GM23248 (cell line): ENCODE data around the gene CDK8. TPM values are rescaled to one million over a fixed set of nuclear protein-coding genes. Genes with fewer than 3 reads are reported as not detected.

ENCODE experiments used
- DNase-seq: peaks from one replicate; pipeline ENCODE4 v3.0.0-alpha.2; 2015
- H2AFZ ChIP-seq: fragments of 200-600 bp; sonication (generic); 2 replicates; pipeline ENCODE4 v1.6.1; 2016; ENCODE audit warnings: antibody characterized with exemption
- H3F3A ChIP-seq: fragments of 200-600 bp; sonication (generic); 2 replicates; pipeline ENCODE4 v1.6.1; 2016; ENCODE audit warnings: mild to moderate bottlenecking, antibody characterized with exemption, mixed run types; ENCODE audit not compliant: insufficient read depth
- H3K27ac ChIP-seq: fragments of 200-600 bp; sonication (generic); 2 replicates; pipeline ENCODE4 v1.5.1; 2016; ENCODE audit warnings: mild to moderate bottlenecking
- H3K27me3 ChIP-seq: fragments of 200-600 bp; sonication (generic); replicated peaks from 2 replicates; pipeline ENCODE4 v1.6.1; 2016; ENCODE audit warnings: mild to moderate bottlenecking; ENCODE audit not compliant: insufficient read depth
- H3K36me3 ChIP-seq: fragments of 200-600 bp; sonication (generic); 2 replicates; pipeline ENCODE4 v1.6.1; 2016; ENCODE audit warnings: low read depth, mild to moderate bottlenecking
- H3K4me1 ChIP-seq: fragments of 200-600 bp; sonication (generic); 2 replicates; pipeline ENCODE4 v1.6.1; 2016; ENCODE audit warnings: mild to moderate bottlenecking; ENCODE audit not compliant: insufficient read depth
- H3K4me2 ChIP-seq: fragments of 200-600 bp; sonication (generic); one replicate; pipeline ENCODE4 v1.6.1; 2016; ENCODE audit warnings: mild to moderate bottlenecking; ENCODE audit not compliant: unreplicated experiment
- H3K4me3 ChIP-seq: fragments of 200-600 bp; sonication (generic); 2 replicates; pipeline ENCODE4 v1.5.1; 2016; ENCODE audit warnings: mild to moderate bottlenecking
- H3K79me2 ChIP-seq: fragments of 200-600 bp; sonication (generic); 2 replicates; pipeline ENCODE4 v1.6.1; 2016; ENCODE audit warnings: mild to moderate bottlenecking; ENCODE audit not compliant: insufficient read depth
- H3K9ac ChIP-seq: fragments of 200-600 bp; sonication (generic); 2 replicates; pipeline ENCODE4 v1.6.1; 2016; ENCODE audit warnings: mild to moderate bottlenecking
- H3K9me2 ChIP-seq: fragments of 200-600 bp; sonication (generic); 2 replicates; pipeline ENCODE4 v1.6.1; 2016; ENCODE audit warnings: mixed run types, mild to moderate bottlenecking, moderate library complexity; ENCODE audit not compliant: insufficient read depth
- H3K9me3 ChIP-seq: fragments of 200-600 bp; sonication (generic); one replicate; pipeline ENCODE4 v1.6.1; 2017; ENCODE audit warnings: low read depth
- H4K20me1 ChIP-seq: fragments of 200-600 bp; sonication (generic); 2 replicates; pipeline ENCODE4 v1.6.0; 2016; ENCODE audit not compliant: insufficient read depth
- EZH2 ChIP-seq: fragments of 200-600 bp; sonication (generic); IDR thresholded peaks from 2 replicates; pipeline ENCODE4 v1.6.1; 2018; ENCODE audit warnings: antibody characterized with exemption, mild to moderate bottlenecking; ENCODE audit not compliant: insufficient read depth, poor library complexity, severe bottlenecking
- EZH2phosphoT487 ChIP-seq: fragments of 200-600 bp; sonication (generic); IDR thresholded peaks from 2 replicates; pipeline ENCODE4 v1.6.1; 2018; ENCODE audit warnings: antibody characterized with exemption, moderate library complexity, mild to moderate bottlenecking, low read depth; ENCODE audit not compliant: insufficient read depth
- WGBS, 2 experiments: methylation state at CpG; one replicate each; pipeline ENCODE4 v1.1.6; 2015 to 2017; ENCODE audit warnings: low lambda C conversion rate in 2 of 2, low coverage in 1 of 2; ENCODE audit errors: missing lambda C conversion rate in 2 of 2; 5-methylcytosine and 5-hydroxymethylcytosine counted together
- in situ Hi-C: fragments of 300-500 bp; cut with MboI; formaldehyde crosslinking; loops from 2 replicates; pipeline ENCODE4 v1.15.0; 2020
- polyA plus RNA-seq: library from polyadenylated mRNA; unstranded; fragments of >200 nt; fragmentation: Nextera tagmentation; extraction: Ambion mirVana; gene quantifications from 2 replicates; pipeline ENCODE4 v1.2.1, GENCODE V29; 2016
- total RNA-seq: library from RNA; depleted of rRNA; stranded (reverse); fragments of >200 nt; shearing (Covaris generic); gene quantifications from 2 replicates; pipeline ENCODE4 v1.2.3, GENCODE V29; 2014

Gene CDK8
- total and polyA plus RNA-seq, 2 experiments from 2014 or later, result 5.1 to 11.9 TPM

DNA sequence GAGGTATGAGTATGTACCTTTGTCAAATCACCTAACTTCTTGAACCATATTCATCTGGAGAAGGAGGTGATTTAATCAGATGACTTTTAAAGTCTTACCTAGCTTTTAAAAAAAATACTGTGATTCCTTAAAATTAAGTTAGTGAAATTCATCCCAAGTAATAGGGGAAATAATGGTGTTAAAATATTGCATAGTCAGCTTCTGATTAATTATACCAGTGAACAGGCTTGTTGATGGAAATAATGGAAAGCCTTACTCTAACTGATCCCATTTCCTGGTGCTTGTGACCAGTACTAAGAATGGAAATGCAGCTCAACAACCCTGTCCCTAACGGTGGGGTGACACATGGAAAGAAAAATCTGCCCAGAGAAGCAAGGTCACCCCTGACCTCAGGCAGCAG, 130.7 kb downstream of the CDK8 start:
- 93 to 100% methylated on average over 1 of the region's 1 CpG for WGBS, 2 experiments
- H3K9ac ChIP-seq, result no peak overlapping the region
- no peak overlapping the region for H3K4me3 ChIP-seq
- in situ Hi-C loops, result no loop called here
- no peaks in the 10 kb centered on the region for H3K27me3 ChIP-seq
- no peak for TF ChIP-seq EZH2phosphoT487
- TF ChIP-seq EZH2, result no peak
- H3K27ac ChIP-seq, result no peak overlapping the region
- no peaks in the 10 kb centered on the region for H3K9me2 ChIP-seq
- no peaks in the 10 kb centered on the region for H3K4me1 ChIP-seq
- H4K20me1 ChIP-seq, result no peaks in the 10 kb centered on the region
- H3F3A ChIP-seq, result no peaks in the 10 kb centered on the region
- DNase-seq, result no peak
- no peaks in the 10 kb centered on the region for H3K9me3 ChIP-seq
- no peak overlapping the region for H3K4me2 ChIP-seq
- no peak overlapping the region for H2AFZ ChIP-seq
- no peaks in the 10 kb centered on the region for H3K79me2 ChIP-seq
- peaks cover 11% of the 10 kb centered on the region for H3K36me3 ChIP-seq

DNA sequence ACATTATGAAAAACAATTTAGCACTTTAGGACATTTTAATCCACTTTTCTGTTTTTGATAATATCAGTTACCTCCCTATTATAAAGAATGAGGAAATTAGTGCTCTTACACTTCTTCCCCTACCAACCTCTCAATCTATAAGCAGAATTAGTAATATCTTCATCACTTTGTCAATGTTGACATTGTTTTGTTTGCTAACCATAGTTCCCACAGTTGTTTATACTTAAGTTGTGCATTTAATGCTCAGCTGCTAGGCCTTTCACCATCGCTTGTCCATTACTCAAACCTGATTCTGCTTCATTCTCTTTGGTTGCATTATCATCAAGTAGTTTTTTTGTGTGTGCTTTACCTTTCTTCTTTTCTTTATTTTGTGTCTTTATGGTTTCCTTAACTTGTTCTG, 132.1 kb downstream of the CDK8 start:
- Histone ChIP-seq H3F3A (no peaks in the 10 kb centered on the region), H4K20me1 (no peaks in the 10 kb centered on the region), H3K36me3 (peaks cover 11% of the 10 kb centered on the region), H3K27me3 (no peaks in the 10 kb centered on the region), H3K79me2 (no peaks in the 10 kb centered on the region), H3K4me2 (no peak overlapping the region), H3K27ac (no peak overlapping the region), H3K4me3 (no peak overlapping the region), H3K9me3 (no peaks in the 10 kb centered on the region), H3K4me1 (no peaks in the 10 kb centered on the region), H3K9me2 (no peaks in the 10 kb centered on the region), H2AFZ (no peak overlapping the region), H3K9ac (no peak overlapping the region)
- DNase-seq, result no peak
- in situ Hi-C loops, result no loop called here
- TF ChIP-seq EZH2, result no peak
- TF ChIP-seq EZH2phosphoT487, result no peak
- WGBS, 2 experiments, result 97 to 100% methylated on average over 1 of the region's 1 CpG

GRCh38 chr13:26390203-26390602, 136.3 kb downstream of the CDK8 start:
- Histone ChIP-seq H3F3A (no peaks in the 10 kb centered on the region), H3K4me2 (no peak overlapping the region), H3K9me3 (no peaks in the 10 kb centered on the region), H3K4me3 (no peak overlapping the region), H3K4me1 (no peaks in the 10 kb centered on the region), H3K9ac (no peak overlapping the region), H4K20me1 (no peaks in the 10 kb centered on the region), H3K27me3 (no peaks in the 10 kb centered on the region), H3K79me2 (no peaks in the 10 kb centered on the region), H3K36me3 (peaks cover 2% of the 10 kb centered on the region), H2AFZ (no peak overlapping the region), H3K27ac (no peak overlapping the region), H3K9me2 (no peaks in the 10 kb centered on the region)
- WGBS, 2 experiments, result 95 to 99% methylated on average over 3 of the region's 3 CpGs
- no peak for DNase-seq
- TF ChIP-seq EZH2, result no peak
- TF ChIP-seq EZH2phosphoT487, result no peak
- in situ Hi-C loops, result no loop called here

GRCh38 chr13:26400545-26400944, 146.6 kb downstream of the CDK8 start:
- in situ Hi-C loops, result no loop called here
- Histone ChIP-seq H4K20me1 (no peaks in the 10 kb centered on the region), H3K27me3 (no peaks in the 10 kb centered on the region), H3K9me3 (no peaks in the 10 kb centered on the region), H3F3A (no peaks in the 10 kb centered on the region), H3K9ac (no peak overlapping the region), H3K79me2 (no peaks in the 10 kb centered on the region), H3K36me3 (peaks cover 11% of the 10 kb centered on the region), H3K27ac (no peak overlapping the region), H3K4me3 (no peak overlapping the region), H3K9me2 (no peaks in the 10 kb centered on the region), H3K4me1 (no peaks in the 10 kb centered on the region), H2AFZ (no peak overlapping the region), H3K4me2 (no peak overlapping the region)
- TF ChIP-seq EZH2phosphoT487 (no peak), EZH2 (no peak)
- no peak for DNase-seq
- 96 to 100% methylated on average over 1 of the region's 1 CpG for WGBS, 2 experiments

DNA sequence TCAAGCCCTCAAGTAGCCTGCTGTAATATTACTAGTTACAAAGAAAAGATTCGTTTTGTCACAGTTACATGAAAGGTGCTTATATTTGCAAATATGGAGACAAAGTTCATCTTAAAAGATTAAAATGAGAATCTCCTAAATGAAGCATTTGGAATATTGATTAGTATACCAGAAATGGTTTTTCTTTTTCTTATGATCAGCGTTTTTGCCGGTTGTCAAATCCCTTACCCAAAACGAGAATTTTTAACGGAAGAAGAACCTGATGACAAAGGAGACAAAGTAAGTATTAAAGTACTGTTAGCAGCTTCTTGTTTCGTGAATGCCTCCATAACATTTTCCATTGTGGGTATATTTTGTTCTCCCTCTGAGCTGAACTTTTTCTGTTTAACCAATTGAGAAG, 147.1 kb downstream of the CDK8 start:
- TF ChIP-seq EZH2phosphoT487 (no peak), EZH2 (no peak)
- Histone ChIP-seq H3K27ac (no peak overlapping the region), H3K9me2 (no peaks in the 10 kb centered on the region), H3K4me2 (no peak overlapping the region), H3K9me3 (no peaks in the 10 kb centered on the region), H2AFZ (no peak overlapping the region), H3K79me2 (no peaks in the 10 kb centered on the region), H3F3A (no peaks in the 10 kb centered on the region), H3K27me3 (no peaks in the 10 kb centered on the region), H4K20me1 (no peaks in the 10 kb centered on the region), H3K4me3 (no peak overlapping the region), H3K4me1 (no peaks in the 10 kb centered on the region), H3K9ac (no peak overlapping the region), H3K36me3 (peaks cover 11% of the 10 kb centered on the region)
- in situ Hi-C loops, result no loop called here
- DNase-seq, result no peak
- WGBS, 2 experiments, result 90 to 91% methylated on average over 6 of the region's 6 CpGs
